ENCODE measurements around the gene STXBP6. TPM values are rescaled to one million over a fixed set of nuclear protein-coding genes. Genes with fewer than 3 reads are reported as not detected.
"Not testable (repeated sequence)": the region's sequence is repeated elsewhere in the genome, so short reads cannot be mapped to it uniquely, and the experiment has no call there.

The STXBP6 gene
- total RNA-seq, 1 donor from 2014 or later, result 18.1 TPM

GRCh38 chr14:24938593-24938992 is 111.4 kb downstream of the STXBP6 start:
- intact Hi-C loops (cut with DNase I), result no loop called here

GRCh38 chr14:24937300-24937699 is 112.6 kb downstream of the STXBP6 start:
- ATAC-seq (no peak), DNase-seq (ENCODE audit: low spot score) (no peak)
- intact Hi-C loops (cut with DNase I), result no loop called here

More at GRCh38 chr14:24938593-24938992, 111.4 kb downstream of the STXBP6 start:
- DNase-seq (ENCODE audit: low spot score) (no peak), ATAC-seq (no peak)

GRCh38 chr14:24936773-24937172 is 113.2 kb downstream of the STXBP6 start:
- intact Hi-C loops (cut with DNase I); ATAC-seq; DNase-seq (ENCODE audit: low spot score): not testable (repeated sequence)

GRCh38 chr14:24935796-24936195 is 114.2 kb downstream of the STXBP6 start:
- intact Hi-C loops (cut with DNase I), result no loop called here
- ATAC-seq (no peak), DNase-seq (ENCODE audit: low spot score) (no peak)

GRCh38 chr14:24928386-24928900 is 121.5 kb downstream of the STXBP6 start:
- intact Hi-C loops (cut with DNase I), result no loop called here
- DNase-seq (ENCODE audit: low spot score) (no peak), ATAC-seq (no peak)

- intact Hi-C loops (cut with DNase I), result no loop called here
- no peak for ATAC-seq
- no peak for DNase-seq (ENCODE audit: low spot score)
These were observed 122.1 kb downstream of the STXBP6 start for GRCh38 chr14:24927809-24928208.

- intact Hi-C loops (cut with DNase I), result no loop called here
- no peak for DNase-seq (ENCODE audit: low spot score)
- no peak for ATAC-seq
These were observed 124.1 kb downstream of the STXBP6 start for GRCh38 chr14:24925771-24926374.

GRCh38 chr14:24924544-24924943 is 125.4 kb downstream of the STXBP6 start:
- DNase-seq (ENCODE audit: low spot score), result no peak
- no peak for ATAC-seq
- intact Hi-C loops (cut with DNase I), result no loop called here

GRCh38 chr14:24921903-24922302 is 128.0 kb downstream of the STXBP6 start:
- intact Hi-C loops (cut with DNase I), result no loop called here
- DNase-seq (ENCODE audit: low spot score) (no peak), ATAC-seq (no peak)

GRCh38 chr14:24920265-24921075 is 129.5 kb downstream of the STXBP6 start:
- DNase-seq (ENCODE audit: low spot score) (no peak), ATAC-seq (no peak)
- intact Hi-C loops (cut with DNase I), result no loop called here

- intact Hi-C loops (cut with DNase I), result no loop called here
- ATAC-seq (no peak), DNase-seq (ENCODE audit: low spot score) (no peak)
These were observed 131.1 kb downstream of the STXBP6 start for GRCh38 chr14:24918822-24919221.

GRCh38 chr14:24915958-24916595 is 133.9 kb downstream of the STXBP6 start:
- intact Hi-C loops (cut with DNase I), result no loop called here
- no peak for ATAC-seq

GRCh38 chr14:24915403-24915921 is 134.5 kb downstream of the STXBP6 start:
- no peak for ATAC-seq
- intact Hi-C loops (cut with DNase I), result no loop called here
- no peak for DNase-seq (ENCODE audit: low spot score)

More at GRCh38 chr14:24915958-24916595, 133.9 kb downstream of the STXBP6 start:
- DNase-seq (ENCODE audit: low spot score), result no peak

- ATAC-seq (no peak), DNase-seq (ENCODE audit: low spot score) (no peak)
These were observed 136.2 kb downstream of the STXBP6 start for GRCh38 chr14:24913746-24914145.

GRCh38 chr14:24913021-24913420 is 136.9 kb downstream of the STXBP6 start:
- ATAC-seq (no peak), DNase-seq (ENCODE audit: low spot score) (no peak)
- intact Hi-C loops (cut with DNase I), result no loop called here

More at GRCh38 chr14:24913746-24914145, 136.2 kb downstream of the STXBP6 start:
- intact Hi-C loops (cut with DNase I), result no loop called here

- peak; percentile 90 for ATAC-seq
- intact Hi-C loops (cut with DNase I), result no loop called here
- DNase-seq (ENCODE audit: low spot score), result no peak
These were observed 138.4 kb downstream of the STXBP6 start for GRCh38 chr14:24911324-24912109.

GRCh38 chr14:24910408-24910986 is 139.4 kb downstream of the STXBP6 start:
- ATAC-seq (no peak), DNase-seq (ENCODE audit: low spot score) (no peak)
- intact Hi-C loops (cut with DNase I), result no loop called here

- intact Hi-C loops (cut with DNase I), result no loop called here
- ATAC-seq (no peak), DNase-seq (ENCODE audit: low spot score) (no peak)
These were observed 140.2 kb downstream of the STXBP6 start for GRCh38 chr14:24909523-24910302.
